H1 (cell line): Measurements from ENCODE around the gene NFATC4. TPM values are rescaled to one million over a fixed set of nuclear protein-coding genes. Genes with fewer than 3 reads are reported as not detected.

Experiments
- BRCA1 ChIP-seq: IDR thresholded peaks from 2 replicates; pipeline ENCODE4 v1.6.1; 2012; ENCODE audit warnings: low read depth, low read length, improper control_type of control experiment
- CTCF ChIP-seq, 3 experiments: IDR thresholded peaks; 1 replicate in 2 of 3; 2 replicates in 1 of 3; pipeline versions ENCODE4 v1.5.1 to v1.6.1; 2011; ENCODE audit warnings: low read length in 3 of 3, mild to moderate bottlenecking in 3 of 3, inconsistent platforms in 2 of 3, low read depth in 1 of 3, moderate library complexity in 1 of 3; ENCODE audit not compliant: insufficient read depth in 1 of 3; ENCODE audit errors: control extremely low read depth in 1 of 3
- PHF8 ChIP-seq: fragments of 200-600 bp; sonication (generic); conservative IDR thresholded peaks from 2 replicates; pipeline ENCODE4 v1.7.1; 2012; ENCODE audit warnings: low read depth, mild to moderate bottlenecking, inconsistent platforms, low read length, moderate library complexity
- SIN3A ChIP-seq, 2 experiments: IDR thresholded peaks in 1 of 2; conservative IDR thresholded peaks in 1 of 2; 2 replicates each; pipeline ENCODE4 v1.6.1; 2011 to 2012; ENCODE audit warnings: low read length in 2 of 2, improper control_type of control experiment in 1 of 2, low read depth in 1 of 2, mild to moderate bottlenecking in 1 of 2
- TCF12 ChIP-seq: IDR thresholded peaks from 2 replicates; pipeline ENCODE4 v1.6.1; 2011; ENCODE audit warnings: low read depth, mild to moderate bottlenecking, low read length
- YY1 ChIP-seq: IDR thresholded peaks from 2 replicates; pipeline ENCODE4 v1.6.1; 2011; ENCODE audit warnings: low read depth, mild to moderate bottlenecking, low read length
- polyA plus RNA-seq, 7 experiments: library from polyadenylated mRNA; depleted of rRNA in 3 of 7; stranded (reverse) in 5 of 7; unstranded in 2 of 7; fragments of >200 nt in 5 of 7; fragments of 200-250 nt in 2 of 7; gene quantifications; 1 replicate in 5 of 7; 2 replicates in 1 of 7; 4 replicates in 1 of 7; pipeline versions ENCODE4 v1.2.1 to v1.2.3, GENCODE V29; 2011 to 2013; ENCODE audit warnings: missing spikeins in 2 of 7, mixed read lengths in 2 of 7
- total RNA-seq: library from RNA; stranded (reverse); fragmentation: NEBNext Ultra II Directional; extraction: Animal tissue kit (Norgen Biotek cat#: 25700); gene quantifications from 2 replicates; pipeline ENCODE4 v1.2.1, GENCODE V29; 2021

NFATC4 gene
- total and polyA plus RNA-seq, 2 of the 8 experiments (the other 6 are each of a cell fraction or from before 2014, with no cell fraction given): 47.3 to 50.3 TPM

DNA sequence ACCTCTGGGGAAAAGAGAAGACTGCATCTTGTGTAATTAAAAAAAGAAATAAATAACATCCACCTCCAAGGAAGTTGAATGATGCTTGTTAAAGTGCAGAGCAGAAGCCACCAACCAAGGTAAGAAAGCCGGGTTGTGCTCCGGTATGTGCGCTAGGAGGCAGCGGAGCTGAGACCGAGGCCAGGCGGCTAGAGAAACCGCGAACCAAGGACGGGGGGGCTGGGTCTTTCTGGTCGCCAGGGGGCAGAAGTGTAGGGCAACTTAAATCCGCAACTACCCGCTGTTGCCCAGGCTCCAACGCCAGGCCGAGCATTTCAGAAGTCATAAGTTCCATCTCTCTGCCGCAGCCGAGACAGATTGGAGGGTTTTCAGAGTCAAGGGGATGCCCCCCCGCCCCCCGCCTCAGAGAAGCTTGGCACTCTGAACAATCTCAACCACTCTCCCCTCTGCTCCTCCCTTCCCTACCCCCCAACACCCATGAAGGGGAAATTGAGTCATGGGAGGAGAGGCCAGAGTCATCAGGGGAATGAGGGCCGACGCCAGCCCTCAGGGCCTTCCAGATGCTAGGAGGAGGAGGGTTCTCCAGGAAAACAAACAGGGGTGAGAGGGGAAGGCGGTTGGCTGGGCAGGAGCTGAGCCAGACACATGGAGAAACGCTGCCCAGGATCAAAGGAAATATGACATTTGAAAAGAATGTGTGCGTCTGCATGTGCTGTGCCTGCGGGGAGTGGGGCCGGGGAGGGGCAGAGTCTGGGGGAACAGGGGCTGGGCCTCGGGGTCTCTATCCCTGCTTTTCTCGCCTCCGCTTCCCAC, 2.2 kb upstream of the NFATC4 start (continued):
- TF ChIP-seq TCF12: 0 out of 2 replicates have a peak, but pooled peaks have one; percentile 6
- peak; percentile 84 to 99 (median 97) for TF ChIP-seq CTCF (IDR thresholded peaks at IDR 0.05; ENCODE audit: control extremely low read depth in 1 of 3, insufficient read depth in 1 of 3, low read depth in 1 of 3, low read length in 3 of 3)
- TF ChIP-seq SIN3A (conservative IDR thresholded peaks at IDR 0.05 in 1 of 2, IDR thresholded peaks at IDR 0.05 in 1 of 2; ENCODE audit: low read depth in 1 of 2, low read length in 2 of 2): peak in 1 of 2 experiments; percentile 55; a peak in 1 of 4 replicates
- no peak for TF ChIP-seq BRCA1
- 0 out of 2 replicates have a peak, but pooled peaks have one; percentile 56 for TF ChIP-seq YY1
- TF ChIP-seq PHF8: no peak
